OCI-LY3 (cell line): Measurements from ENCODE around the gene SMIM10L2A.

Experiments used
- H2AFZ ChIP-seq: fragments of 200-600, 300-600 bp; shearing (Covaris generic); 2 replicates; pipeline ENCODE4 v1.6.0; 2014; ENCODE audit warnings: antibody characterized with exemption, low read depth, low read length
- H3K27ac ChIP-seq: fragments of 200-600, 300-600 bp; sonication (generic); 2 replicates; pipeline ENCODE4 v1.5.1; 2014; ENCODE audit warnings: mild to moderate bottlenecking, low read length, moderate library complexity, mixed read lengths
- H3K27me3 ChIP-seq: fragments of 200-600, 300-600 bp; sonication (generic); 2 replicates; pipeline ENCODE4 v1.6.1; 2014; ENCODE audit warnings: low read depth, low read length, mixed read lengths
- H3K36me3 ChIP-seq: fragments of 200-600, 300-600 bp; sonication (generic); replicated peaks from 2 replicates; pipeline ENCODE3; 2014; ENCODE audit warnings: low read depth, low read length, mixed read lengths
- H3K4me1 ChIP-seq: fragments of 300-600, 200-600 bp; sonication (generic); 2 replicates; pipeline ENCODE4 v1.6.1; 2014; ENCODE audit warnings: low read length, mixed read lengths
- H3K4me2 ChIP-seq: fragments of 200-600, 300-600 bp; sonication (generic); 2 replicates; pipeline ENCODE4 v1.6.1; 2014; ENCODE audit warnings: low read length, mixed read lengths
- H3K4me3 ChIP-seq: fragments of 300-600, 200-600 bp; sonication (generic); 2 replicates; pipeline ENCODE4 v1.5.1; 2014; ENCODE audit warnings: antibody characterized with exemption, mild to moderate bottlenecking, low read length, moderate library complexity
- H3K79me2 ChIP-seq: fragments of 300-600, 200-600 bp; shearing (Covaris generic); 2 replicates; pipeline ENCODE4 v1.6.1; 2014; ENCODE audit warnings: mild to moderate bottlenecking, low read length, mixed read lengths
- H3K9ac ChIP-seq: fragments of 300-600, 200-600 bp; shearing (Covaris generic); 2 replicates; pipeline ENCODE4 v1.6.0; 2014; ENCODE audit warnings: mild to moderate bottlenecking, low read length, moderate library complexity
- H3K9me3 ChIP-seq: fragments of 200-600, 300-600 bp; shearing (Covaris generic); 2 replicates; pipeline ENCODE4 v1.6.1; 2014; ENCODE audit warnings: low read length, mixed read lengths; ENCODE audit not compliant: insufficient read depth
- H4K20me1 ChIP-seq: fragments of 200-600, 300-600 bp; sonication (generic); 2 replicates; pipeline ENCODE4 v1.6.1; 2016; ENCODE audit warnings: low read length, mixed read lengths; ENCODE audit not compliant: insufficient read depth
- EZH2phosphoT487 ChIP-seq: fragments of 200-600 bp; shearing (Covaris generic); IDR thresholded peaks from 2 replicates; pipeline ENCODE4 v1.6.1; 2018; ENCODE audit warnings: antibody characterized with exemption, mixed run types, low read depth
- TF ChIP-seq, protein P1 (sequence below): fragments of 200-600, 300-600 bp; sonication (generic); IDR thresholded peaks from 2 replicates; pipeline ENCODE4 v1.5.1; 2014; ENCODE audit warnings: antibody characterized with exemption, low read length, low read depth

SMIM10L2A gene

GRCh38 chrX:135391734-135392133 is 30.0 kb upstream of the SMIM10L2A start:
- H3K9me3 ChIP-seq = no peaks in the 10 kb centered on the region
- H3K27ac ChIP-seq = no peak overlapping the region
- no peak overlapping the region for H2AFZ ChIP-seq
- H3K36me3 ChIP-seq = no peaks in the 10 kb centered on the region
- H3K4me3 ChIP-seq = no peak overlapping the region
- no peaks in the 10 kb centered on the region for H3K4me1 ChIP-seq
- H3K79me2 ChIP-seq = no peaks in the 10 kb centered on the region
- no peaks in the 10 kb centered on the region for H3K27me3 ChIP-seq
- TF ChIP-seq EZH2phosphoT487 = no peak
- TF ChIP-seq, protein P1, sequence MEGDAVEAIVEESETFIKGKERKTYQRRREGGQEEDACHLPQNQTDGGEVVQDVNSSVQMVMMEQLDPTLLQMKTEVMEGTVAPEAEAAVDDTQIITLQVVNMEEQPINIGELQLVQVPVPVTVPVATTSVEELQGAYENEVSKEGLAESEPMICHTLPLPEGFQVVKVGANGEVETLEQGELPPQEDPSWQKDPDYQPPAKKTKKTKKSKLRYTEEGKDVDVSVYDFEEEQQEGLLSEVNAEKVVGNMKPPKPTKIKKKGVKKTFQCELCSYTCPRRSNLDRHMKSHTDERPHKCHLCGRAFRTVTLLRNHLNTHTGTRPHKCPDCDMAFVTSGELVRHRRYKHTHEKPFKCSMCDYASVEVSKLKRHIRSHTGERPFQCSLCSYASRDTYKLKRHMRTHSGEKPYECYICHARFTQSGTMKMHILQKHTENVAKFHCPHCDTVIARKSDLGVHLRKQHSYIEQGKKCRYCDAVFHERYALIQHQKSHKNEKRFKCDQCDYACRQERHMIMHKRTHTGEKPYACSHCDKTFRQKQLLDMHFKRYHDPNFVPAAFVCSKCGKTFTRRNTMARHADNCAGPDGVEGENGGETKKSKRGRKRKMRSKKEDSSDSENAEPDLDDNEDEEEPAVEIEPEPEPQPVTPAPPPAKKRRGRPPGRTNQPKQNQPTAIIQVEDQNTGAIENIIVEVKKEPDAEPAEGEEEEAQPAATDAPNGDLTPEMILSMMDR = no peak
- no peak overlapping the region for H3K4me2 ChIP-seq
- H3K9ac ChIP-seq = no peak overlapping the region
- H4K20me1 ChIP-seq = no peaks in the 10 kb centered on the region

- Histone ChIP-seq H3K9me3 (no peaks in the 10 kb centered on the region), H4K20me1 (no peaks in the 10 kb centered on the region), H3K79me2 (no peaks in the 10 kb centered on the region), H3K4me3 (no peak overlapping the region), H2AFZ (no peak overlapping the region), H3K27ac (no peak overlapping the region), H3K4me1 (no peaks in the 10 kb centered on the region), H3K9ac (no peak overlapping the region), H3K36me3 (no peaks in the 10 kb centered on the region), H3K4me2 (no peak overlapping the region), H3K27me3 (no peaks in the 10 kb centered on the region)
- no peak for TF ChIP-seq EZH2phosphoT487
- TF ChIP-seq, protein P1 = no peak
Measured at GRCh38 chrX:135393051-135393450, 28.7 kb upstream of the SMIM10L2A start.

DNA sequence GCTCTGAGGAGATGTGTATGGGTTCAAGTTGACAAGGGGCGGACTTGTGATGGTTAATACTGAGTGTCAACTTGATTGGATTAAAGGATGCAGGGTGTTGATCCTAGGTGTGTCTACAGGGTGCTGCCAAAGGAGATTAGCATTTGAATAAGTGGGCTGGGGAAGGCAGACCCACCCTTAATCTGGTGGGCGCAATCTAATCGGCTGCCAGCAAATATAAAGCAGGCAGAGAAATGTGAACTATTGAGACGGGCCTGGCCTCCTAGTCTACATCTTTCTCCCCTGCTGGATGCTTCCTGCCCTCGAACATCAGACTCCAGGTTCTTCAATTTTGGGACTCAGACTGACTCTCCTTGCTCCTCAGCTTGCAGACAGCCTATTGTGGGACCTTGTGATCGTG is 26.7 kb upstream of the SMIM10L2A start:
- Histone ChIP-seq H3K4me1 (no peaks in the 10 kb centered on the region), H3K36me3 (no peaks in the 10 kb centered on the region), H3K79me2 (no peaks in the 10 kb centered on the region), H3K9ac (no peak overlapping the region), H3K4me3 (no peak overlapping the region), H3K9me3 (no peaks in the 10 kb centered on the region), H3K27me3 (no peaks in the 10 kb centered on the region), H2AFZ (no peak overlapping the region), H4K20me1 (no peaks in the 10 kb centered on the region), H3K27ac (no peak overlapping the region), H3K4me2 (no peak overlapping the region)
- TF ChIP-seq EZH2phosphoT487 = no peak
- TF ChIP-seq, protein P1 = no peak

DNA sequence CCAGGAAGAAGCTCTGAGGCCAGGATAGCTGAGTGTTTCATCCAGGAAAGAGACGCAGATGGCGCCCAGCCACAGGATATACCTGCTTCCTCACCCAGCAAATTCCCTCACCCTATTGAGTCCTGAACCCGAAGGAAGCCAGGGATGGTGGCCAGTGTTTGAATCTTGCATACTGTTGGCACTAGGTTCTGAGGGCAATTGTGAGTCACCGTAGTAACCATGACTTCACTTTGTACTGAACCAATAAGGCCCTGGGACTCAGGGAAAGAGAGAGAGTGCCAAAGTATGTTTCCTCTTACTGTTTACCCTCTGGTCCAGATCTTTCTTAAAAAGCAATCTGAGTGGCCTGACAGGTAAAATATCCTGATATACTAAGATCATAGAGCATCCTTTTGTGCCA is 25.6 kb upstream of the SMIM10L2A start:
- no peaks in the 10 kb centered on the region for H3K79me2 ChIP-seq
- no peak overlapping the region for H2AFZ ChIP-seq
- no peaks in the 10 kb centered on the region for H3K4me1 ChIP-seq
- TF ChIP-seq, protein P1 = no peak
- no peak for TF ChIP-seq EZH2phosphoT487
- H4K20me1 ChIP-seq = no peaks in the 10 kb centered on the region
- no peaks in the 10 kb centered on the region for H3K27me3 ChIP-seq
- no peak overlapping the region for H3K9ac ChIP-seq
- no peak overlapping the region for H3K27ac ChIP-seq
- no peak overlapping the region for H3K4me3 ChIP-seq
- H3K36me3 ChIP-seq = no peaks in the 10 kb centered on the region
- H3K4me2 ChIP-seq = no peak overlapping the region
- no peaks in the 10 kb centered on the region for H3K9me3 ChIP-seq
